H1 (cell line): ENCODE data around the gene TNIK. TPM values are rescaled to one million over a fixed set of nuclear protein-coding genes. Genes with fewer than 3 reads are reported as not detected.

ENCODE experiments used
- CTCF ChIA-PET: fragments of 300-600 bp; sonication (Branson Sonifier 250); formaldehyde crosslinking; loops from one replicate; lab custom pipeline; 2021; ENCODE audit not compliant: partially characterized antibody; lab: Charles Lee
- POLR2A ChIA-PET: fragments of 300-600 bp; sonication (Branson Sonifier 250); formaldehyde crosslinking; loops from one replicate; lab custom pipeline; 2021; ENCODE audit warnings: inconsistent platforms; ENCODE audit not compliant: partially characterized antibody; lab: Charles Lee
- DNase-seq, 2 experiments: peaks; one replicate each; pipeline versions ENCODE4 v3.0.0 to v3.0.0-alpha.2; 2010 to 2022; ENCODE audit warnings: low spot score in 2 of 2, low read depth in 1 of 2, mixed read lengths in 1 of 2
- FAIRE-seq: peaks from 2 replicates; lab custom pipeline; 2011; peaks lifted over from hg19 to GRCh38; lab: Jason Lieb, UNC
- H2AFZ ChIP-seq: 2 replicates; pipeline ENCODE4 v1.8.1; 2012; ENCODE audit warnings: low read length, inconsistent platforms
- H2AK5ac ChIP-seq: 2 replicates; pipeline ENCODE4 v1.6.1; 2013; ENCODE audit warnings: low read depth, low read length
- H2BK120ac ChIP-seq: replicated peaks from 2 replicates; pipeline ENCODE3; 2013; ENCODE audit warnings: low read depth, low read length, inconsistent platforms
- H2BK12ac ChIP-seq: 2 replicates; pipeline ENCODE4 v1.6.1; 2013; ENCODE audit warnings: low read depth, low read length
- H2BK15ac ChIP-seq: 2 replicates; pipeline ENCODE4 v1.6.1; 2013; ENCODE audit warnings: low read length
- H2BK20ac ChIP-seq: 2 replicates; pipeline ENCODE4 v1.6.1; 2013; ENCODE audit warnings: low read length
- H2BK5ac ChIP-seq: 2 replicates; pipeline ENCODE4 v1.6.1; 2013; ENCODE audit warnings: low read depth, low read length
- H3K14ac ChIP-seq: 2 replicates; pipeline ENCODE4 v1.6.1; 2013; ENCODE audit warnings: inconsistent platforms; ENCODE audit not compliant: insufficient read length
- H3K18ac ChIP-seq: 2 replicates; pipeline ENCODE4 v1.6.1; 2013; ENCODE audit warnings: low read length; ENCODE audit errors: extremely low read depth
- H3K23ac ChIP-seq: 2 replicates; pipeline ENCODE4 v1.6.1; 2013; ENCODE audit warnings: inconsistent platforms; ENCODE audit not compliant: insufficient read length
- H3K23me2 ChIP-seq: 2 replicates; pipeline ENCODE4 v1.6.1; 2013; ENCODE audit warnings: low read depth, low read length
- H3K27ac ChIP-seq: 2 replicates; pipeline ENCODE4 v1.6.1; 2011; ENCODE audit warnings: low read depth, low read length, inconsistent platforms
- H3K27me3 ChIP-seq, 4 experiments: replicated peaks in 1 of 4; 1 replicate in 1 of 4; 2 replicates in 3 of 4; pipeline versions ENCODE4 v1.6.1 to v1.8.1; 2011 to 2013; ENCODE audit warnings: low read length in 3 of 4, mild to moderate bottlenecking in 3 of 4, inconsistent platforms in 2 of 4, mixed read lengths in 2 of 4, moderate library complexity in 1 of 4; ENCODE audit not compliant: control insufficient read depth in 3 of 4, insufficient read depth in 3 of 4; ENCODE audit errors: extremely low read depth in 1 of 4
- H3K36me3 ChIP-seq, 4 experiments: 2 replicates each; pipeline versions ENCODE4 v1.6.1 to v1.8.1; 2011 to 2013; ENCODE audit warnings: mild to moderate bottlenecking in 4 of 4, low read length in 3 of 4, moderate library complexity in 2 of 4, control low read depth in 1 of 4, inconsistent platforms in 1 of 4; ENCODE audit not compliant: insufficient read depth in 4 of 4, control insufficient read depth in 2 of 4
- H3K4ac ChIP-seq: replicated peaks from 2 replicates; pipeline ENCODE3; 2013; ENCODE audit warnings: low read length, low read depth, mixed read lengths, inconsistent platforms; ENCODE audit not compliant: insufficient read length
- H3K4me1 ChIP-seq, 4 experiments: replicated peaks in 1 of 4; 1 replicate in 1 of 4; 2 replicates in 3 of 4; pipeline versions ENCODE4 v1.6.1 to v1.8.1; 2011 to 2013; ENCODE audit warnings: low read length in 3 of 4, inconsistent platforms in 2 of 4, mixed read lengths in 1 of 4; ENCODE audit not compliant: insufficient read depth in 4 of 4, control insufficient read depth in 3 of 4
- H3K4me2 ChIP-seq, 2 experiments: 2 replicates each; pipeline versions ENCODE4 v1.6.1 to v1.8.1; 2011 to 2013; ENCODE audit warnings: low read depth in 2 of 2, low read length in 2 of 2, control low read depth in 1 of 2, inconsistent platforms in 1 of 2, mild to moderate bottlenecking in 1 of 2; ENCODE audit not compliant: insufficient read depth in 1 of 2
- H3K4me3 ChIP-seq, 4 experiments: fragments of 200-600, 300-600 bp in 1 of 4; sonication (generic), shearing (Covaris generic), sonication (Bioruptor Twin) in 1 of 4; 2 replicates each; pipeline versions ENCODE4 v1.5.1 to v1.8.1; 2011 to 2016; ENCODE audit warnings: low read length in 4 of 4, low read depth in 3 of 4, control low read depth in 2 of 4, inconsistent platforms in 2 of 4, mild to moderate bottlenecking in 2 of 4, mixed read lengths in 1 of 4, moderate library complexity in 1 of 4; ENCODE audit not compliant: insufficient read depth in 2 of 4; ENCODE audit errors: extremely low read depth in 1 of 4
- H3K56ac ChIP-seq: replicated peaks from 2 replicates; pipeline ENCODE3; 2013; ENCODE audit warnings: low read depth, mild to moderate bottlenecking, mixed read lengths, low read length, inconsistent platforms; ENCODE audit not compliant: insufficient read length
- H3K79me1 ChIP-seq: 2 replicates; pipeline ENCODE4 v1.6.1; 2013; ENCODE audit warnings: low read depth, low read length, control low read depth
- H3K79me2 ChIP-seq, 2 experiments: 2 replicates each; pipeline versions ENCODE4 v1.6.1 to v1.8.1; 2012 to 2013; ENCODE audit warnings: low read length in 2 of 2, mild to moderate bottlenecking in 2 of 2, inconsistent platforms in 1 of 2; ENCODE audit not compliant: insufficient read depth in 2 of 2, control insufficient read depth in 1 of 2
- H3K9ac ChIP-seq, 4 experiments: replicated peaks in 1 of 4; 1 replicate in 1 of 4; 2 replicates in 3 of 4; pipeline versions ENCODE4 v1.6.1 to v1.8.1; 2011 to 2013; ENCODE audit warnings: low read depth in 3 of 4, low read length in 3 of 4, control low read depth in 2 of 4, mild to moderate bottlenecking in 2 of 4, moderate library complexity in 2 of 4, inconsistent platforms in 1 of 4; ENCODE audit errors: extremely low read depth in 1 of 4
- H3K9me3 ChIP-seq, 2 experiments: 2 replicates each; pipeline versions ENCODE4 v1.6.1 to v1.8.1; 2012 to 2013; ENCODE audit warnings: mild to moderate bottlenecking in 2 of 2, moderate library complexity in 2 of 2, control low read depth in 1 of 2, inconsistent platforms in 1 of 2, low read depth in 1 of 2, low read length in 1 of 2, mixed read lengths in 1 of 2; ENCODE audit not compliant: insufficient read depth in 2 of 2
- H4K20me1 ChIP-seq, 2 experiments: replicated peaks in 1 of 2; 2 replicates each; pipeline versions ENCODE3 to v1.8.1; 2011 to 2013; ENCODE audit warnings: inconsistent platforms in 2 of 2, low read length in 2 of 2, mild to moderate bottlenecking in 1 of 2; ENCODE audit not compliant: insufficient read depth in 2 of 2, control insufficient read depth in 1 of 2
- H4K5ac ChIP-seq: 2 replicates; pipeline ENCODE4 v1.6.1; 2013; ENCODE audit warnings: low read length, low read depth, mixed read lengths, inconsistent platforms; ENCODE audit not compliant: insufficient read length
- H4K8ac ChIP-seq: 2 replicates; pipeline ENCODE4 v1.8.0; 2013; ENCODE audit warnings: mild to moderate bottlenecking, moderate library complexity, low read length, inconsistent platforms; ENCODE audit not compliant: insufficient read depth; ENCODE audit errors: extremely low read depth
- H4K91ac ChIP-seq: replicated peaks from 2 replicates; pipeline ENCODE3; 2013; ENCODE audit warnings: low read length, mixed read lengths, inconsistent platforms; ENCODE audit not compliant: insufficient read length
- CTBP2 ChIP-seq: IDR thresholded peaks from 2 replicates; pipeline ENCODE4 v1.7.0; 2011; ENCODE audit warnings: borderline replicate concordance, mild to moderate bottlenecking, moderate library complexity, mixed read lengths, low read length; ENCODE audit not compliant: insufficient read depth, insufficient read length
- GABPA ChIP-seq: IDR thresholded peaks from 2 replicates; pipeline ENCODE4 v1.6.1; 2011; ENCODE audit warnings: mild to moderate bottlenecking, low read length, moderate library complexity, borderline replicate concordance; ENCODE audit not compliant: insufficient read depth
- MAFK ChIP-seq: IDR thresholded peaks from 2 replicates; pipeline ENCODE4 v1.6.1; 2012; ENCODE audit warnings: low read depth, mild to moderate bottlenecking, improper control_type of control experiment, low read length
- NRF1 ChIP-seq: IDR thresholded peaks from 2 replicates; pipeline ENCODE4 v1.6.1; 2011; ENCODE audit warnings: mild to moderate bottlenecking, low read depth, low read length, improper control_type of control experiment
- SAP30 ChIP-seq: fragments of 300-600 bp; sonication (generic); IDR thresholded peaks from 2 replicates; pipeline ENCODE4 v1.7.1; 2012; ENCODE audit warnings: low read length, moderate library complexity, mild to moderate bottlenecking, inconsistent platforms; ENCODE audit not compliant: insufficient read depth, insufficient replicate concordance
- TAF1 ChIP-seq: IDR thresholded peaks from 2 replicates; pipeline ENCODE4 v1.6.1; 2011; ENCODE audit warnings: mild to moderate bottlenecking, low read depth, low read length
- TEAD4 ChIP-seq: IDR thresholded peaks from 2 replicates; pipeline ENCODE4 v1.6.1; 2012; ENCODE audit warnings: low read depth, low read length, inconsistent platforms, mixed read lengths
- polyA plus RNA-seq, 7 experiments: library from polyadenylated mRNA; depleted of rRNA in 3 of 7; stranded (reverse) in 5 of 7; unstranded in 2 of 7; fragments of >200 nt in 5 of 7; fragments of 200-250 nt in 2 of 7; gene quantifications; 1 replicate in 5 of 7; 2 replicates in 1 of 7; 4 replicates in 1 of 7; pipeline versions ENCODE4 v1.2.1 to v1.2.3, GENCODE V29; 2011 to 2013; ENCODE audit warnings: missing spikeins in 2 of 7, mixed read lengths in 2 of 7
- total RNA-seq: library from RNA; stranded (reverse); fragmentation: NEBNext Ultra II Directional; extraction: Animal tissue kit (Norgen Biotek cat#: 25700); gene quantifications from 2 replicates; pipeline ENCODE4 v1.2.1, GENCODE V29; 2021

The TNIK gene
- total and polyA plus RNA-seq, 2 of the 8 experiments (the other 6 are each of a cell fraction or from before 2014, with no cell fraction given): 7.4 to 42.0 TPM

DNA sequence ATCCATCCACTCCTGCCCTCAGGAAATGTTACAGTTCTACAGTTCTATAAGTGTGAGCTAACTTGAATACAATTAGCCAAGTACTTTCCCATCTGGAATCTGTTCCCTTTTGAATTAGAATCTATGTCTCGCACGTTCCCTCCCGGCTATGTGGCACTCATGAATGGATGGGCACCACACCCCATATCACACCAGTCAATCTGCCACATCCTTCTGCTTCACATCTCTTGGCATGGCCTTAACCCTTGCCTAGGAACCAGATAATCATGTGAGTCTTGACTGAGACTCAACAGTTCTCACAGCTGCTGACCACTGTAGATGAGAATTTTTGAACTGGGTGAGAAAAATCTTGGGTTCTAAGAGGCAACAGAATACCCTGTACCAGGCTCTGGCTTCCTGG is 180.2 kb downstream of the TNIK start (continued):
- no peak for TF ChIP-seq TAF1

GRCh38 chr3:171278299-171278590 is 182.0 kb downstream of the TNIK start:
- POLR2A ChIA-PET: no interaction called here
- H3K23ac ChIP-seq: no peak overlapping the region
- no peak overlapping the region for H3K27ac ChIP-seq
- H3K56ac ChIP-seq: no peak overlapping the region
- H3K23me2 ChIP-seq: no peaks in the 10 kb centered on the region
- peaks cover 0 to 7% (median 5%) of the 10 kb centered on the region in 4 experiments; a peak in 5 of 7 replicates for H3K4me1 ChIP-seq
- 0 out of 4 replicates have a peak, but pooled peaks cover 0 to 6% of the 10 kb centered on the region in 2 experiments for H3K79me2 ChIP-seq
- no peak overlapping the region for H2BK20ac ChIP-seq
- no peak overlapping the region for H2BK12ac ChIP-seq
- no peak overlapping the region for H2AFZ ChIP-seq
- no peak overlapping the region for H3K18ac ChIP-seq
- no peak overlapping the region for H4K8ac ChIP-seq
- H3K36me3 ChIP-seq: no peaks in the 10 kb centered on the region
- no peak for TF ChIP-seq GABPA
- TF ChIP-seq SAP30: no peak
- TF ChIP-seq TEAD4: no peak
- no peak for TF ChIP-seq NRF1
- TF ChIP-seq MAFK: no peak
- TF ChIP-seq CTBP2: no peak
- TF ChIP-seq, all 59 proteins: peak for 0
- CTCF ChIA-PET: no interaction called here
- Histone ChIP-seq H4K5ac (no peak overlapping the region), H3K14ac (no peak overlapping the region), H2BK5ac (no peak overlapping the region), H2AK5ac (no peak overlapping the region), H3K4me3 (no peak overlapping the region), H4K20me1 (no peaks in the 10 kb centered on the region), H3K27me3 (no peaks in the 10 kb centered on the region), H3K4me2 (no peak overlapping the region), H3K4ac (no peak overlapping the region), H2BK120ac (no peak overlapping the region), H3K9ac (no peak overlapping the region), H3K9me3 (no peaks in the 10 kb centered on the region), H4K91ac (no peak overlapping the region), H2BK15ac (no peak overlapping the region), H3K79me1 (no peaks in the 10 kb centered on the region)
- no peak for FAIRE-seq
- DNase-seq: no peak
